ENCODE measurements around the gene ENTHD1. TPM values are rescaled to one million over a fixed set of nuclear protein-coding genes. Genes with fewer than 3 reads are reported as not detected.
A peak's percentile ranks its signal among the peaks of the same experiment; 100 is the strongest.

ENTHD1 gene
- total and polyA plus RNA-seq, 9 of the 15 experiments (the other 6 are each of a cell fraction or from before 2014, with no cell fraction given) = 0.13 to 0.98 (median 0.35) TPM

- Histone ChIP-seq H3K36me3 (ENCODE audit: control insufficient read depth, insufficient read depth, low read length) (no peaks in the 10 kb centered on the region; the same call in 2 of the 3 replicates), H3K4me1 (replicated peaks in 1 of 2; ENCODE audit: control insufficient read depth in 2 of 2, insufficient read depth in 2 of 2, low read length in 2 of 2) (peaks cover 5 to 9% of the 10 kb centered on the region in 2 experiments), H3K27me3 (ENCODE audit: control insufficient read depth in 2 of 2, insufficient read depth in 2 of 2, low read length in 2 of 2) (no peaks in the 10 kb centered on the region), H4K20me1 (replicated peaks; ENCODE audit: control insufficient read depth, insufficient read depth, low read length) (no peaks in the 10 kb centered on the region), H3K4me3 (no peak overlapping the region), H2AFZ (ENCODE audit: low read depth, low read length) (peak overlapping the region; percentile 73), H3K9me3 (replicated peaks; ENCODE audit: control insufficient read depth, insufficient read depth, low read depth, low read length) (0 out of 2 replicates have a peak, but pooled peaks cover 2% of the 10 kb centered on the region), H3K9ac (ENCODE audit: insufficient read depth in 1 of 2, low read depth in 2 of 2, low read length in 2 of 2) (peak overlapping the region in 1 of 2 experiments; percentile 55; a peak in 2 of 4 replicates), H3K9me1 (ENCODE audit: control insufficient read depth, insufficient read depth, low read length) (no peaks in the 10 kb centered on the region), H3K4me2 (ENCODE audit: insufficient read depth, low read length) (peak overlapping the region; percentile 51; the same call in 1 of the 2 replicates), H3K79me2 (ENCODE audit: control insufficient read depth, insufficient read depth, low read length) (no peaks in the 10 kb centered on the region), H3K27ac (ENCODE audit: extremely low read depth, low read depth, low read length) (peak overlapping the region; percentile 74)
- DNase-seq (ENCODE audit: extremely low read depth in 1 of 4, low spot score in 3 of 4) (no peak), ATAC-seq (peak; percentile 38; the same call in 2 of the 3 replicates), FAIRE-seq (no peak)
- in situ Hi-C loops (cut with MboI) = no loop called here
- ChIA-PET CTCF (ENCODE audit: low intra/inter-chr PET ratio) (no interaction called here), POLR2A (no interaction called here)
- intact Hi-C loops (cut with micrococcal nuclease) = no loop called here
- TF ChIP-seq ARID3A (IDR thresholded peaks at IDR 0.05; ENCODE audit: borderline replicate concordance, low read depth, low read length) = 0 out of 2 replicates have a peak, but pooled peaks have one; percentile 39
- no peak for TF ChIP-seq EP300 (IDR thresholded peaks at IDR 0.05; ENCODE audit: low read length)
- peak; percentile 66 for TF ChIP-seq PKNOX1 (IDR thresholded peaks at IDR 0.05)
- 3% methylated on average over 5 of the region's 5 CpGs for WGBS (ENCODE audit: insufficient coverage, low coverage, missing lambda C conversion rate)
- no TSS peak for BruUV-seq (replicated peaks)
Measured at GRCh38 chr22:39839204-39839603, 54.4 kb downstream of the ENTHD1 start.

All from K562 (cell line).